DND-41 (cell line): ENCODE measurements around the gene SERP1.

Source experiments
- ATAC-seq: fragments of 200-7000 bp; cut with Tn5 transposase; 3 replicates; pipeline ENCODE4 v1.9.1; 2021; ENCODE audit warnings: low read depth; ENCODE audit not compliant: insufficient read depth
- DNase-seq: peaks from one replicate; pipeline ENCODE4 v3.0.0-alpha.2; 2020
- H2AFZ ChIP-seq: 2 replicates; pipeline ENCODE4 v1.6.0; 2012; ENCODE audit warnings: low read depth, low read length
- H3K27ac ChIP-seq: 2 replicates; pipeline ENCODE4 v1.5.1; 2012; ENCODE audit warnings: low read length, inconsistent platforms
- H3K27me3 ChIP-seq: fragments of 200-600 bp; sonication (generic); 2 replicates; pipeline ENCODE4 v1.6.0; 2012; ENCODE audit warnings: low read length, mild to moderate bottlenecking, inconsistent platforms; ENCODE audit not compliant: insufficient read depth, poor library complexity
- H3K36me3 ChIP-seq: 2 replicates; pipeline ENCODE4 v1.5.1; 2012; ENCODE audit warnings: low read length, inconsistent platforms; ENCODE audit not compliant: insufficient read depth
- H3K4me1 ChIP-seq: 2 replicates; pipeline ENCODE4 v1.5.1; 2012; ENCODE audit warnings: mild to moderate bottlenecking, low read length; ENCODE audit not compliant: insufficient read depth
- H3K4me2 ChIP-seq: 2 replicates; pipeline ENCODE4 v1.6.0; 2012; ENCODE audit warnings: mild to moderate bottlenecking, moderate library complexity, low read length, inconsistent platforms; ENCODE audit not compliant: insufficient read depth
- H3K4me3 ChIP-seq, 2 experiments: fragments of 200-600 bp in 1 of 2; shearing (Covaris generic) in 1 of 2; 2 replicates each; pipeline ENCODE4 v1.5.1; 2012 to 2016; ENCODE audit warnings: inconsistent platforms in 2 of 2, low read length in 2 of 2, mild to moderate bottlenecking in 2 of 2, low read depth in 1 of 2, moderate library complexity in 1 of 2
- H3K79me2 ChIP-seq: 2 replicates; pipeline ENCODE4 v1.6.0; 2012; ENCODE audit warnings: low read length, inconsistent platforms; ENCODE audit not compliant: insufficient read depth
- H3K9ac ChIP-seq: 2 replicates; pipeline ENCODE4 v1.6.0; 2012; ENCODE audit warnings: low read depth, mild to moderate bottlenecking, inconsistent platforms, low read length, moderate library complexity
- H3K9me3 ChIP-seq: 2 replicates; pipeline ENCODE4 v1.5.1; 2012; ENCODE audit warnings: low read length, moderate library complexity, mild to moderate bottlenecking, inconsistent platforms; ENCODE audit not compliant: insufficient read depth, severe bottlenecking
- H4K20me1 ChIP-seq: 2 replicates; pipeline ENCODE4 v1.6.0; 2012; ENCODE audit warnings: low read length; ENCODE audit not compliant: insufficient read depth
- CTCF ChIP-seq: IDR thresholded peaks from 2 replicates; pipeline ENCODE4 v1.5.1; 2012; ENCODE audit warnings: borderline replicate concordance, low read length, moderate library complexity, mild to moderate bottlenecking; ENCODE audit not compliant: poor library complexity, severe bottlenecking; ENCODE audit errors: extremely low read depth
- EZH2 ChIP-seq: IDR thresholded peaks from 3 replicates; pipeline ENCODE4 v1.6.1; 2012; ENCODE audit warnings: borderline replicate concordance, low read depth, mild to moderate bottlenecking, moderate library complexity, low read length, inconsistent platforms; ENCODE audit not compliant: severe bottlenecking

Gene SERP1

GRCh38 chr3:150547045-150547741 lies 897 bp upstream of the SERP1 start:
- DNase-seq, result no peak
- H3K27ac ChIP-seq, result peak overlapping the region; percentile 83
- H3K36me3 ChIP-seq, result peaks cover 29% of the 10 kb centered on the region
- TF ChIP-seq EZH2 (no peak), CTCF (no peak)
- H3K79me2 ChIP-seq, result peaks cover 89% of the 10 kb centered on the region
- peak overlapping the region; percentile 56 for H3K9ac ChIP-seq
- no peak for ATAC-seq
- peak overlapping the region; percentile 74 for H2AFZ ChIP-seq
- peaks cover 51% of the 10 kb centered on the region for H3K4me1 ChIP-seq
- H4K20me1 ChIP-seq, result peaks cover 23% of the 10 kb centered on the region; the same call in 1 of the 2 replicates
- H3K4me3 ChIP-seq, result peak overlapping the region; percentile 61 to 81
- peak overlapping the region; percentile 69 for H3K4me2 ChIP-seq
- no peaks in the 10 kb centered on the region for H3K9me3 ChIP-seq
- no peaks in the 10 kb centered on the region for H3K27me3 ChIP-seq

- H3K27ac ChIP-seq, result peak overlapping the region; percentile 89
- peaks cover 17% of the 10 kb centered on the region; the same call in 1 of the 2 replicates for H4K20me1 ChIP-seq
- no peaks in the 10 kb centered on the region for H3K27me3 ChIP-seq
- peaks cover 48% of the 10 kb centered on the region for H3K4me1 ChIP-seq
- H3K36me3 ChIP-seq, result peaks cover 32% of the 10 kb centered on the region
- no peaks in the 10 kb centered on the region for H3K9me3 ChIP-seq
- DNase-seq (peak; percentile 57), ATAC-seq (peak; percentile 37)
- H3K79me2 ChIP-seq, result peaks cover 73% of the 10 kb centered on the region
- H3K9ac ChIP-seq, result peak overlapping the region; percentile 91
- H2AFZ ChIP-seq, result peak overlapping the region; percentile 85
- peak overlapping the region; percentile 77 to 81 for H3K4me3 ChIP-seq
- no peak for TF ChIP-seq EZH2
- TF ChIP-seq CTCF, result peak; percentile 31
- H3K4me2 ChIP-seq, result peak overlapping the region; percentile 68
Observed at GRCh38 chr3:150545419-150546225, 674 bp downstream of the SERP1 start.

- no peak for TF ChIP-seq EZH2
- TF ChIP-seq CTCF, result no peak
- H3K4me3 ChIP-seq, result peak overlapping the region; percentile 77 to 81; a peak in 3 of 4 replicates
- ATAC-seq, result no peak
- H3K9me3 ChIP-seq, result no peaks in the 10 kb centered on the region
- H3K27ac ChIP-seq, result no peak overlapping the region; the same call in 1 of the 2 replicates
- H3K27me3 ChIP-seq, result no peaks in the 10 kb centered on the region
- no peak for DNase-seq
- H3K4me2 ChIP-seq, result peak overlapping the region; percentile 68
- H4K20me1 ChIP-seq, result peaks cover 14% of the 10 kb centered on the region; the same call in 1 of the 2 replicates
- H3K79me2 ChIP-seq, result peaks cover 64% of the 10 kb centered on the region
- H2AFZ ChIP-seq, result no peak overlapping the region
- peak overlapping the region; percentile 91 for H3K9ac ChIP-seq
- H3K4me1 ChIP-seq, result peaks cover 42% of the 10 kb centered on the region
- peaks cover 32% of the 10 kb centered on the region for H3K36me3 ChIP-seq
Observed at GRCh38 chr3:150544726-150545125, 1.6 kb downstream of the SERP1 start.
